Measurements from ENCODE around the gene DSCAML1. TPM values are rescaled to one million over a fixed set of nuclear protein-coding genes. Genes with fewer than 3 reads are reported as not detected.

The DSCAML1 gene
- total RNA-seq, 1 donor from 2014 or later: 0.22 TPM

GRCh38 chr11:117570701-117571100 is 226.3 kb downstream of the DSCAML1 start:
- peak; percentile 58 for DNase-seq (ENCODE audit: missing footprints)
- intact Hi-C loops (cut with DNase I): no loop called here
- no peak for ATAC-seq

- ATAC-seq (no peak), DNase-seq (ENCODE audit: missing footprints) (peak; percentile 6)
- intact Hi-C loops (cut with DNase I): no loop called here
These were observed 227.1 kb downstream of the DSCAML1 start for GRCh38 chr11:117569911-117570310.

DNA sequence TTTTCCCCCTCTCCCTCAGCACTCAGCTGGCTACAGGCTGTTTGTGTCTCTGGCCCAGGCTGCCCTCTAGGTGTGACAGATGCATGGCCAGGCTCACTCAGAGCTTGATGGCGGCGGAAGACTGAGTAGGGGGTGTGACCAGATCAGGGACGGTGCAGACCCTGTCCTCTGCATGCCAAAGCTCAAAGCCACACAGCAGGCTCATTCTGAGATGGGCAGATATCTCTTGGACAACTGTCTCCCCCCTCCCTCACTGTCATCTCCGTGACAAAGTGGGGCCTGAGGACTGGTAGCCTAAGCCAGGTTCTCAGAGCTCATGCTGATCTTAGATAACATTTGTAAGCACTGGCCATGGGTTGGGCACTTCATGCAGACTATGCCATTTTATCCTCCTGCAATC is 231.3 kb downstream of the DSCAML1 start:
- ATAC-seq (no peak), DNase-seq (ENCODE audit: missing footprints) (peak; percentile 17)
- intact Hi-C loops (cut with DNase I): no loop called here

DNA sequence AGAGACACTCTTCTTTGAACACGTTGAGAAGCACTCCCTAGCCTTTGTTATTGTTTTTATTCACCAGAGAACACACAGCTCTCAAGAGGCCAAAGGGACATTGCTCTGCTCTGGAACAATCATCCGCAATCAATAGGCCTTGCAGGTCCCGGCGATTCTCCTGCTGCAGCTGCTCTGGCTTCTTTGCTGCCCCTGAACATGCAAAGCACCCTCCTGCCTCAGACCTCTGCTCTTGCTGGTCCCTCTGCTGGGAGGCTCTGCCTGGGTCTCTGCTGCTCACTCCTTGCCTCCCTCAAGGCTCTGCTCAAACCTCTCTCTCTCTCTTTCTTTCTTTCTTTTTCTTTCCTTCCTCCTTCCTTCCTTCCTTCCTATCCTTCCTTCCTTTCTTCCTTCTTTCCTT is 232.7 kb downstream of the DSCAML1 start:
- no peak for DNase-seq (ENCODE audit: missing footprints)
- intact Hi-C loops (cut with DNase I): no loop called here
- no peak for ATAC-seq

DNA sequence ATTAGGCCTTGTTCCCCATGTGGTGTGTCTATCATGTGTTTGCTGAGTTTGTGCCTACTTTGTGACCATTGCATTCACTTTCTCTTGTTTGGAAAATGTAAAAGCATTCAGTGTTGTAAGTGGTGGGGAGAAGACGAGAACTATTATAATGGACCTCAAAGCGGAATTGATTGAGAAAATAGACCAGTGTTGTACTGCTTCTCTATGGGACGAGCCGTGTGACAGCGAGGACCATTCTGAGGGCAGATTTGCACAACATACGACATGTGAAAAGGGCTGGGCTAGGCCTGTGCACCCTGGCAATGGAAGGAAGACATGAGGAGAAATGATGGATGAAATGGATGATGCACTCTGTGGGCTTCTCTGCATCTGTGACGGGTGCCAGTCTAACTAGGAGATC is 233.5 kb downstream of the DSCAML1 start:
- peak; percentile 17 for DNase-seq (ENCODE audit: missing footprints)
- intact Hi-C loops (cut with DNase I): no loop called here
- ATAC-seq: no peak

DNA sequence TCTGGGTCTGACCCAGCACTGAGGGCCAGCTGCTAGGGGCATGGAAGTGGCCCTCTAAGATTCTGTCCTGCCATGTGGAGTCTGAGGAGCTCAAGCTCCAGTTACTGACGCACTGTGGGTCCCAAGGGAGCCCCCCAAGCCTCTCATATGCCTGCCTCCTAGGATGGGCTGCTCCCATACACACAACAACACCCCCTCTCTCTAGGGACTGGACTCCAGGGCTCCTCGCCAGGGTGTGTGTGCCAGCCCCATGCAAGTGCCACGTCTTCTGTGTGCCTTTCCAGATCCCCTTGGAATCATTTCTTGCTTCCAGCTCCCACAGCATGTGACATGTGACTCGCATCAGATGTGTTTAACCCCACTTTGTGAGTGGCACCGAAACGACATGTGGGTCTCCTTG is 234.9 kb downstream of the DSCAML1 start:
- peak; percentile 1 for DNase-seq (ENCODE audit: missing footprints)
- intact Hi-C loops (cut with DNase I): no loop called here

DNA sequence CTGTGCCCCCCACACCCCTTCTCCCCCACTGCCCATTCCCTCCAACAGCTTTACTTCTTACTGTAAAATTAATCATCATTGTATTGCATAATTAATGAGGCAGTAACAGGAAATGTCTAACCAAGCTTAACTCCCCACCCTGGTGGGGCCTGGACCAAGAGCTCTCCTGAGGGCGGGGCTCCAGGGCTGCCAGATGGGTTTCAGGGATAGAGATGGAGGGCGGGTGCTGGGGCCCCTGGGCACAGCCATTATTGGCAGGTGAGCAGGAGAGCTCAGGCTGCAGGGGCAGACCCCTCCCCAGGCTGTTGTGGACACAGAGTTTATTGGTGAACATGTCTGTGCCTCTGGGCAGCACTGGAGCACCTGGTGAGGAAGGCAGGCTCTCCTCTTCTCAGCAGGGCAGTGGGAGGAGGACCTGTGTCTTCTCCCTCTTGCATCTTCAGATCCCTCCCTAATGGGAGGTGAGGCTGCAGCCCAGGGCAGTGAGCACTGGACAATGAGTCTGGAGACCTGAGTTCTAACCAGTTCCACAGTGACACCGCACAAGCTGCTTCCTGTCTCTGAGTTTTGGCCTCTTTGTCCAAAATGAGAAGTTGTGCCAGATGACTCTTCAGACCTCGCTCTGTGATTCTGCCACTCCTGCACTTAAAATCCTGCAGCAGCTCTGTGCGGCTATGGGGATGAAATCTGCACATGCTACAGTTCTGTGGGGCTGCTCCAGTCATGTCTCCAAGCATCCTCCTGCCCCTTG is 236.1 kb downstream of the DSCAML1 start:
- DNase-seq (ENCODE audit: missing footprints) (peak; percentile 11), ATAC-seq (no peak)
- intact Hi-C loops (cut with DNase I): no loop called here

More for the DNA sequence above, 234.9 kb downstream of the DSCAML1 start:
- ATAC-seq: no peak

GRCh38 chr11:117559698-117560097 is 237.3 kb downstream of the DSCAML1 start:
- ATAC-seq (no peak), DNase-seq (ENCODE audit: missing footprints) (peak; percentile 20)
- intact Hi-C loops (cut with DNase I): no loop called here

DNA sequence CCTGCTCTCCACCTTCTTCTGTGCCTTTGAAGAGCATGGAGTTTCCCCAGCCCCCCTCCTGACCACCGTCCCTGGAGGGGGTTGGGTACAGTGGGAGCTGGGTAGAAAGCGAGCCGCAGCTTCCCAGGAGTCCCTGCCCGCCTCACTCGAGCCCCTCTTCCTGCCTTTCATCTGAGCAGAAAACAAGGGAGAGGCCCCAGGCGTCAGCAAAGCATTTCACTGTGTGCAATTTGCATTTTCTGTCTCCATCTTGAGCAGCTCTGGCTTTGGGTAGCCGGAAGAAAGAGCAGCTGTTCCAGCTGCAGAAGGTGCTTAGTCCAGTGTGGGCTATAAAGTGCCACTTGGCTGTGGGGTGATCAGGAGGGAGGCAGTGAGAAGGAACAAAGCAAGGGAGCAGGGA is 239.7 kb downstream of the DSCAML1 start:
- intact Hi-C loops (cut with DNase I): no loop called here
- no peak for ATAC-seq
- DNase-seq (ENCODE audit: missing footprints): no peak

DNA sequence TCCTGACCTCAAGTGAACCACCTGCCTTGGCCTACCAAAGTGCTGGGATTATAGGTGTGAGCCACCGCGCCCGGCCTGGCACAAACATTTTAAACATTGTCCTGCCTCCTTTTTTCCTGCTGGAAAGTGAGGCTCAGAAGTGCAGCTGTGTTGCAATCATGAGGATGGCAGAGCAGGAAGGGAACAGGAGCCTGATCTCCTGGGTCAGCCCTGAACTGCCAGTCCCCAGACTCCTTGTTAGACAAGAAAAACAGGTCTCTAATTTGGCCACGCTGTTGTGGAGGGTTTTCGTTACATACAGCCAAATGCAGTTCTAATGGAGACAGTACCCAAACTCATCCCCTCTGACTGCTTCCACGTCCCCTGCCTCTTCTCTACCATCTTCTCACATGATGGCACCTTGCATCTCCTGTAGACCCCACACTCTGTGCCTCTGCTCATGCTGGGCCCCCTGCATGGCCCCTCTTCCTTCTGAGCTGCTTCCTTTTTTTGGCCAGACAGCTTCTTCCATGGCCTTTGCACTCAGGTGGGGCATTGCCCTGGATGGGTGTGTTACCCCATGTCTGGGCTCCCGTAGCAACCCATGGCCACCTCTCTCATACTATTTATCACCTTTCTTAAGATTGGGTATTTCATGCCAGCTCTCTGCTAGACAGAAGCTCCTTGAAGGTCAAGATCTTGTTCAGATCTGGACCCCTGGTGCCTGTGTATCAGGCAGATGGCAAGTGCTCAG is 242.2 kb downstream of the DSCAML1 start:
- intact Hi-C loops (cut with DNase I): loop anchor here (5.0 kb wide), 1 partner anchor 92 kb away; no protein-coding TSS in a partner anchor
- no peak for ATAC-seq
- no peak for DNase-seq (ENCODE audit: missing footprints)

- intact Hi-C loops (cut with DNase I): loop anchor here (5.0 kb wide), 1 partner anchor 90 kb away; no protein-coding TSS in a partner anchor
- DNase-seq (ENCODE audit: missing footprints) (peak; percentile 63), ATAC-seq (no peak)
These were observed 244.4 kb downstream of the DSCAML1 start for GRCh38 chr11:117552626-117553025.

DNA sequence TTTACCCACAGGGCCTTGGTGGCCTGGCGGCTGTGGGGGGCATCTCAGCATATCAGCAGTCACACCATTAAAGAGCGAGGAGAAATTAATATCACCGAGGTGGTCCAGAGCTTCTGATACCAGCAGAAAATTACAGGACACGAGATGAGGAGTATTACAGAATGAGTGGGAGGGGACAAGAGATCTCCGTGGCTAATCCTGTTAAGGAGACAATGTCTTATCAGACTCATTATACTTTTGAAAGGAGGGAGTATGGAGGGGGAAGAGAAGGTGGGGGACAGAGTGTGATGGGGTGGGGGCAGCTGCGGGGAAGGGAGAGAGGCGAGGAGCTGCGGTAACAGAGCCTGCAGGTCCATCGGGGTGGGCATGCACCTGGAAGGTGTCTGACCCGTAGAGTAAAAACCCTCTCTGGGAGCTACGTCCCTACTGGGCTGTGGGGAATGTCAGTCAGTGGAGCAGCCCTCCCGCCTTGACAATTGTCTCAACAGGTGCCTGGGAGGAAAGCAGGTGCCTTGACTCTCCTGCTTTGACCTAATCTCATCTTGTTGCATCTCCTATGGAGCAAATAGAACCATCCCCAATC is 245.2 kb downstream of the DSCAML1 start:
- ATAC-seq (no peak), DNase-seq (ENCODE audit: missing footprints) (no peak)
- intact Hi-C loops (cut with DNase I): loop anchor here (5.0 kb wide), 1 partner anchor 90 kb away; no protein-coding TSS in a partner anchor

GRCh38 chr11:117550466-117550865 is 246.6 kb downstream of the DSCAML1 start:
- ATAC-seq (no peak), DNase-seq (ENCODE audit: missing footprints) (no peak)
- intact Hi-C loops (cut with DNase I): loop anchor here (5.0 kb wide), 1 partner anchor 88 kb away; no protein-coding TSS in a partner anchor

DNA sequence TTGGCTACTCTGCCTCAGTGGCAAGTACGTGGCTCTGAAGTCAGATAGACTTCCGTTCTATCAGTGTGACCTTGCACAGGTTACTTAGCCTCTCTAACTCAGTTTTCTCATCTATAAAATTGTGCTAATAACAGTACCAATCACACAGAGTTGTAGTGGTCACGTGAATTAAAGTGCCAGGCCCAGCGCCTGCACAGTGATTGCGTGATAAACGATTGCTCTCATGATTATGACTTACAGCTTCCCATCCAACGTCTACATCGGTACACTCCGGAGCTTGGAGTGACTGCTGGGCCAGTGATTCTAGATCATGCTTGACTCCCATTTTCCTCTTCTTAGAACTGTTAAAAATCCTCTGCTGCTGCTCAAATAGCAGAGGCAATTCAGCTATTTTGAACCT is 247.6 kb downstream of the DSCAML1 start:
- ATAC-seq (no peak), DNase-seq (ENCODE audit: missing footprints) (no peak)
- intact Hi-C loops (cut with DNase I): no loop called here

GRCh38 chr11:117548876-117549275 is 248.1 kb downstream of the DSCAML1 start:
- no peak for DNase-seq (ENCODE audit: missing footprints)
- intact Hi-C loops (cut with DNase I): no loop called here
- no peak for ATAC-seq

GRCh38 chr11:117547946-117548345 is 249.1 kb downstream of the DSCAML1 start:
- intact Hi-C loops (cut with DNase I): no loop called here
- no peak for DNase-seq (ENCODE audit: missing footprints)
- ATAC-seq: no peak

GRCh38 chr11:117547195-117547850 is 249.7 kb downstream of the DSCAML1 start:
- no peak for ATAC-seq
- intact Hi-C loops (cut with DNase I): no loop called here
- no peak for DNase-seq (ENCODE audit: missing footprints)

GRCh38 chr11:117546431-117547194 is 250.4 kb downstream of the DSCAML1 start:
- intact Hi-C loops (cut with DNase I): no loop called here
- no peak for ATAC-seq
- DNase-seq (ENCODE audit: missing footprints): no peak

DNA sequence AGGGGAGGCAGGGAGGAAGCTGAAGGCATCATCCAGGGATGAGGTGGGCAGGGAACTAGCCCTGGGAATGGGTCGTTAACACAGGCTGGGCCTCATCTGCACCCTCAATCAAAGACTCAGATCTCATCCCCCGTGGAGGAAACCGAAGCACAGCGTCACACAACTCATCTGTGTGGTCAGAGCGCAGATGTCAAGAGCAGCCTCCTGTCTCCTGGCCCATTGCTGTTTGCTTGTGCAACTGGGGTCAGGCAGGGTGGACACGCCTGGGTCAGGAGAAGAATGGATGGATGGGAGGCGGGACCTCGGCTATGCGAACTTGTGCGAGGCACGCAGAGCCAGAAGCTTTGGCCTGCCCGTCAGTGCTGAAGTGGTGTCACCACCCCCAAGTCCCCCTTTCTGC is 251.3 kb downstream of the DSCAML1 start:
- ATAC-seq (no peak), DNase-seq (ENCODE audit: missing footprints) (no peak)
- intact Hi-C loops (cut with DNase I): no loop called here

Measured in Right ventricle myocardium inferior (tissue), 1 donor.